Lower leg skin (tissue), 4 donors: ENCODE data around the gene TKT. TPM values are rescaled to one million over a fixed set of nuclear protein-coding genes. Genes with fewer than 3 reads are reported as not detected.

Source experiments
- DNase-seq, 2 donors: peaks; one replicate each; pipeline ENCODE4 v3.0.0-alpha.2; 2019; ENCODE audit warnings: low spot score in 2 of 2
- H3K4me3 ChIP-seq: fragments of 200-600 bp; sonication (generic); 2 replicates; pipeline ENCODE4 v1.5.1; 2017; ENCODE audit warnings: mild to moderate bottlenecking, low read depth; ENCODE audit not compliant: poor library complexity, severe bottlenecking
- POLR2A ChIP-seq, 2 donors: fragments of 450-650 bp; IDR thresholded peaks; one replicate each; pipeline ENCODE4 v1.6.1; 2016 to 2017; ENCODE audit warnings: antibody characterized with exemption in 2 of 2, mild to moderate bottlenecking in 1 of 2, moderate library complexity in 1 of 2
- WGBS, 2 donors: methylation state at CpG; one replicate each; pipeline ENCODE4 v1.1.5; 2018; 5-methylcytosine and 5-hydroxymethylcytosine counted together
- intact Hi-C: fragments of 100-400 bp; cut with DNase I; formaldehyde crosslinking; loops from one replicate; pipeline ENCODE4 v1.15.0; 2023; ENCODE audit warnings: low total_unique reads
- total RNA-seq, 4 donors: library from RNA; depleted of rRNA; stranded (reverse); fragments of >200 nt; gene quantifications; one replicate each; pipeline ENCODE4 v1.1.0, GENCODE V29; 2016
- TF ChIP-seq, protein P1 (sequence below), 3 donors: fragments of 450-650 bp; IDR thresholded peaks; one replicate each; pipeline ENCODE4 v1.5.1; 2016; ENCODE audit warnings: antibody characterized with exemption in 3 of 3, mild to moderate bottlenecking in 3 of 3, moderate library complexity in 2 of 3

TKT gene
- total RNA-seq, 4 donors from 2014 or later = 98.1 to 195 (median 154) TPM

DNA sequence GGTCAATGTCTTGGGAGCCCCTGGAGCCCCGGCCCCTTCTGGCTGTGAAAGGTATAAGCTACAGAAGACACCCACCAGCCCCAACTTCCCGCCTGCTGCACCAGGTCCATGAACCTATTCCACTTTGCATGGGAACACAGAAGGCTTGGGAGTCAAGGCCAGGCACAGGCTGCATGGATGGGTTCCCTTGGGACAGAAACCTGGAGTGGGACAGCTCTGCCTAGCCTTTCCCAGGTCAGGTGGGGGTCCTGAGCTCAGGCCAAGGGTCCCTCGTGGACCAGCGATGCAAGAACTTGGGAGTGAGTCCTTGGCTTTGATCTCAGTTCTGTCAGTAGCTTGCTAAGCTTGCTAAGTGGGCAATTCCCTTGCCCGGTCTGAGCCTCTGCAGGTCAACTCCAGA lies 25.0 kb downstream of the TKT start:
- no peak for DNase-seq
- no peak for TF ChIP-seq POLR2A (IDR thresholded peaks at IDR 0.05)
- TF ChIP-seq, protein P1, sequence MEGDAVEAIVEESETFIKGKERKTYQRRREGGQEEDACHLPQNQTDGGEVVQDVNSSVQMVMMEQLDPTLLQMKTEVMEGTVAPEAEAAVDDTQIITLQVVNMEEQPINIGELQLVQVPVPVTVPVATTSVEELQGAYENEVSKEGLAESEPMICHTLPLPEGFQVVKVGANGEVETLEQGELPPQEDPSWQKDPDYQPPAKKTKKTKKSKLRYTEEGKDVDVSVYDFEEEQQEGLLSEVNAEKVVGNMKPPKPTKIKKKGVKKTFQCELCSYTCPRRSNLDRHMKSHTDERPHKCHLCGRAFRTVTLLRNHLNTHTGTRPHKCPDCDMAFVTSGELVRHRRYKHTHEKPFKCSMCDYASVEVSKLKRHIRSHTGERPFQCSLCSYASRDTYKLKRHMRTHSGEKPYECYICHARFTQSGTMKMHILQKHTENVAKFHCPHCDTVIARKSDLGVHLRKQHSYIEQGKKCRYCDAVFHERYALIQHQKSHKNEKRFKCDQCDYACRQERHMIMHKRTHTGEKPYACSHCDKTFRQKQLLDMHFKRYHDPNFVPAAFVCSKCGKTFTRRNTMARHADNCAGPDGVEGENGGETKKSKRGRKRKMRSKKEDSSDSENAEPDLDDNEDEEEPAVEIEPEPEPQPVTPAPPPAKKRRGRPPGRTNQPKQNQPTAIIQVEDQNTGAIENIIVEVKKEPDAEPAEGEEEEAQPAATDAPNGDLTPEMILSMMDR (IDR thresholded peaks at IDR 0.05) = no peak
- WGBS, 2 donors = 91 to 98% methylated on average over 5 of the region's 5 CpGs
- H3K4me3 ChIP-seq = no peak overlapping the region
- intact Hi-C loops = no loop called here

DNA sequence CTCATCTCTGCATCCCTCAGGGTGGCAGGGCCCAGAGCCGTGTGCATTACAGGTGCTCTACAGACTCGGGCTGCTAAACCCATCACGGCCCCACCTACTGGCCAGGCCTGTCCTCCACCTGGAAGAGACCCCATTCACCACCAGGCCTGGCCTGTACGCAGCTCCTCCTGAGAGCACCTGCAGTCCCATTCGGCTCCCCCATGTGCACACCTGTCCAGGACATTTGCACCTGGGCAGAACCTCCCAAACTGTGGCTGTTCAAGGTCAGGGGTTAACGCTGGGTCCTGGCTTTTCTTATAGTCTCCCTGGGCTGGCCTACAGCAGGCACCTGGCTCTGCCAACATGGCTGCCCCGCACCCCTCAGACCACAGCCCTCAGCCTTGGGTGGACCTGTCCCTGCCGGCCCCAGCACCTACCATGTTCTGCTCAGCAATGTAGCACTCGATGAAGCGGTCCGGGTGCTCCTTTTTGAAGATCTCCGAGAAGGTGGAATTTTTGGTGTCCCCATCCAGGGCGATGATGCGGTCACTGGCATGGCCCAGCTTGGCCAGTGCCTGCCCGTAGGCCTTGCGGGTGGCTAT lies 25.7 kb downstream of the TKT start:
- no peak for DNase-seq
- WGBS, 2 donors = 86 to 88% methylated on average over 16 of the region's 16 CpGs
- TF ChIP-seq, protein P1 (IDR thresholded peaks at IDR 0.05) = no peak
- TF ChIP-seq POLR2A (IDR thresholded peaks at IDR 0.05) = no peak
- no peak overlapping the region for H3K4me3 ChIP-seq
- intact Hi-C loops = no loop called here

DNA sequence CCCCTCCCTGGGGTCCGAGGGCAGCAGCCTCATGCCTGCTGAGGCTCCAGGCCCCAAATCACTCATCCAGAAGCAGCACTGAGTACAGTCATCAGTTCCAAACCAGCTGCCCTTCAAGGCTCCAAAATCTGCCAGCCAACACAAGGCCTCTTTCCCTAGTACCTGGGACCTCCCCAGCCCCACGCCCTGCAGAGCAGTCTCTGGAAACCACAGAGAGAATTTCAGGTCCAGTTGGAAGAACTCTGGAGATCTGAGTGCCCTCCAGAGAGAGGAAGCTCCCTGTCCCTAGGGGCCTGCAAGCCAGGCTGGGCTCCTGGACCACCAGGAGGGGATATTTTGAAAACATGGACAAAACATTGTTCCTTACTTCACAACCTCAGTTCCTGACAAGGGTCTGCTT lies 26.2 kb downstream of the TKT start:
- no peak overlapping the region for H3K4me3 ChIP-seq
- WGBS, 2 donors = 96 to 100% methylated on average over 2 of the region's 2 CpGs
- intact Hi-C loops = no loop called here
- DNase-seq = no peak
- TF ChIP-seq, protein P1 (IDR thresholded peaks at IDR 0.05) = no peak
- TF ChIP-seq POLR2A (IDR thresholded peaks at IDR 0.05) = no peak

DNA sequence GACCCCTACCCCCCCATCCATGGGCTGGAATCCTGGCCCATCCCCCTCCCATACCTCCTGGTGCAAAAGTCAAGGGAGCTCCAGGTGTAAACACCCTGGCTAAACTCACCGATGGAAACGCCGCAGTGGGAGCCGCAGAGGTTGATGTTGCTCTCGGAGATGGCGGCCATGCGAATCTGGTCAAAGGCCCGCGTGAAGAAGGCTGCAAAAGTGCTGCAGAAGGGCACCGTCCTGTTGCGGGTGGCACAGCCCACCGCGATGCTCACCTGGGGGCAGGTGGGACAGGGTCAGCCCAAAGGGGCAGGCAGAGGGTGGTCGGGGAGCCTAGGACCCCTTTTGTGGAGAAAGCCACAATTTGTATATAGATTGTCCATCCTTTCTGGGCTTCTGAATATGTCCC lies 26.7 kb downstream of the TKT start:
- no peak for DNase-seq
- 97 to 98% methylated on average over 14 of the region's 14 CpGs for WGBS, 2 donors
- H3K4me3 ChIP-seq = no peak overlapping the region
- no peak for TF ChIP-seq POLR2A (IDR thresholded peaks at IDR 0.05)
- TF ChIP-seq, protein P1 (IDR thresholded peaks at IDR 0.05) = no peak
- intact Hi-C loops = no loop called here

DNA sequence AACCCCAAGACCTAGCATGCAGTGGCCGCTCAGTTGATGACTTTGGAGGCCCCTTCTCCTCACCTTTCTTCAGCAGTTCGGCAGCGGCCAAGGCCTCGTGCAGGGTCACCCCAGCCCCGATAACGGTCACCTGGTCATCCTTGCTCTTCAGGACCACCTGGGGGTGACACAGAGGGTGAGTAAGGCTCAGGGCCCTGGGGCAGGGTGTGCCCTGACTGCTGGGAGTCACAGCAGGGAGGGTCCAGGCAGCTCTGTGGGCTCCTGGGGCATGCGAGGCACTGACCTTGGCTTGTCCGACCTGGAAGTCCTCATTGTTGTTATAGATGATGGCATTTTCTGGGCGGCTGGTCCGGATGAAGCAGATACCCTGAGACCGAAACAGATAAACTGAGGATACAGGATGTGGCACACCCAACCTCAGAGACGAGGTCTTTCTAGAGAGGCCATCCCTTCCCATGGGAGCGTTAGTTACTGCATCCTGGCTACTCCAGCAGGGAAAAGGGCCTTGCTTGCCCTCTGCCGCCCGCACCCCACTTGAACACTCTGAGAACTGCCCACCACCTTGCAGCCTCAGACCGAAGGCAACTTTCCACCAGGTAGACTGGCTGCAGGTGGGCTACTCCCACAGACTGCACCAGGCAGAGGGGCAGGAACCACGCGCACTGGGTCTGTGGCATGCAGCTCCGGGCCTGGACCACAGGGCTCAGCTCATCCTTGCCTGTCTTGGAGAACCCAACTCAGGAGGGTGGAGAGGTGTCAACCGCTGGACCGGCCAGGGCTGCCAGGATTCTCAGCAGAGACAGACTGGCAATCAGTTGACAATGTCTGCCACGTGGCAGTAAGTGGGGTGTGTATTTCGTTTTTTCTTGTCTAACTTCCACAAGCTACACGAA lies 27.6 kb downstream of the TKT start:
- intact Hi-C loops = no loop called here
- 87 to 89% methylated on average over 24 of the region's 24 CpGs for WGBS, 2 donors
- no peak for TF ChIP-seq POLR2A (IDR thresholded peaks at IDR 0.05)
- TF ChIP-seq, protein P1 (IDR thresholded peaks at IDR 0.05) = no peak
- no peak overlapping the region for H3K4me3 ChIP-seq
- no peak for DNase-seq
